Peyer's patch (tissue), 4 donors: ENCODE measurements around the gene KIF25. TPM values are rescaled to one million over a fixed set of nuclear protein-coding genes. Genes with fewer than 3 reads are reported as not detected.

Source experiments
- DNase-seq, 3 donors: peaks; one replicate each; pipeline ENCODE4 v3.0.0-alpha.2; 2017 to 2019
- H3K27ac ChIP-seq, 4 donors: fragments of 200-600 bp; sonication (generic); one replicate each; pipeline ENCODE4 v1.5.1; 2016 to 2019
- H3K27me3 ChIP-seq, 2 donors: fragments of 200-600 bp; sonication (generic); one replicate each; pipeline ENCODE4 v1.5.1; 2019
- H3K36me3 ChIP-seq, 3 donors: fragments of 200-600 bp; sonication (generic); one replicate each; pipeline ENCODE4 v1.5.1; 2016 to 2019
- H3K4me1 ChIP-seq, 4 donors: fragments of 200-600 bp; sonication (generic); one replicate each; pipeline ENCODE4 v1.5.1; 2016 to 2019
- H3K4me3 ChIP-seq, 4 donors: fragments of 200-600 bp; sonication (generic); 1 replicate in 3 of 4; 2 replicates in 1 of 4; pipeline ENCODE4 v1.5.1; 2016 to 2019; ENCODE audit warnings: mild to moderate bottlenecking in 1 of 4
- H3K9me3 ChIP-seq, 4 donors: fragments of 200-600 bp; sonication (generic); one replicate each; pipeline ENCODE4 v1.5.1; 2016 to 2019; ENCODE audit warnings: mild to moderate bottlenecking in 1 of 4
- CTCF ChIP-seq, 6 experiments: fragments of 450-650 bp in 4 of 6; fragments of 200-600 bp in 2 of 6; sonication (generic) in 1 of 6; IDR thresholded peaks; one replicate each; pipeline ENCODE4 v1.5.1; 2017 to 2019; ENCODE audit warnings: antibody characterized with exemption in 6 of 6, mild to moderate bottlenecking in 3 of 6, moderate library complexity in 1 of 6
- POLR2A ChIP-seq, 2 donors: fragments of 450-650 bp; IDR thresholded peaks; one replicate each; pipeline ENCODE4 v1.5.1; 2017; ENCODE audit warnings: antibody characterized with exemption in 2 of 2, mild to moderate bottlenecking in 2 of 2, moderate library complexity in 2 of 2
- total RNA-seq, 4 donors: library from RNA; depleted of rRNA; stranded (reverse); fragments of >200 nt; gene quantifications; one replicate each; pipeline ENCODE4 v1.1.0, GENCODE V29; 2016

KIF25 gene
- total RNA-seq, 4 donors from 2014 or later: not detected

DNA sequence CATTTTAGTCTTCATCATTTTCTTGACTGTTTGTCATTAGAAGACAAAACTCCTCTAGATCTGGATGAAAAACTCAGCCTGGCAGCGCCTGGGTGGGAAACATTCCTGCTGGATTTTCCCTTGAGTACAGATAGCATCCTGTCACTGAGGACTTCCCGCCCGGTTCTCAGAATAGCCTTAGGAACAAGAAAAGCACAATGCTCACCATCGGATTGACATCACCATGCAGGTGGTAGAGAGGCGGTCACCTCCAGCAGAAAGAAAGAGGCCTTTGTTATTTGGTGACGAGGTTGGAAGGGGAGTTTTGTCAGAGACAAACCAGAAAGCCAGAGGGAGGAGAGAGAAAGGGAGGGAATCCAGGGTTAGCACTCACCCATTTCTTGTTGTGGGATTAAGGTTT lies 39.8 kb downstream of the KIF25 start:
- peaks cover 0 to 23% (median 5%) of the 10 kb centered on the region in 4 donors for H3K9me3 ChIP-seq
- H3K4me1 ChIP-seq: no peaks in the 10 kb centered on the region
- no peak for DNase-seq
- no peak overlapping the region for H3K27ac ChIP-seq
- no peaks in the 10 kb centered on the region for H3K36me3 ChIP-seq
- TF ChIP-seq CTCF (IDR thresholded peaks at IDR 0.05): no peak
- TF ChIP-seq POLR2A (IDR thresholded peaks at IDR 0.05): no peak
- no peak overlapping the region for H3K4me3 ChIP-seq
- H3K27me3 ChIP-seq: no peaks in the 10 kb centered on the region

- Histone ChIP-seq H3K27ac (no peak overlapping the region), H3K36me3 (no peaks in the 10 kb centered on the region), H3K4me1 (no peaks in the 10 kb centered on the region), H3K4me3 (no peak overlapping the region), H3K27me3 (no peaks in the 10 kb centered on the region), H3K9me3 (peaks cover 0 to 23% (median 5%) of the 10 kb centered on the region in 4 donors)
- TF ChIP-seq POLR2A (IDR thresholded peaks at IDR 0.05): no peak
- no peak for TF ChIP-seq CTCF (IDR thresholded peaks at IDR 0.05)
- no peak for DNase-seq
Measured at GRCh38 chr6:168037856-168038255, 40.4 kb downstream of the KIF25 start.

DNA sequence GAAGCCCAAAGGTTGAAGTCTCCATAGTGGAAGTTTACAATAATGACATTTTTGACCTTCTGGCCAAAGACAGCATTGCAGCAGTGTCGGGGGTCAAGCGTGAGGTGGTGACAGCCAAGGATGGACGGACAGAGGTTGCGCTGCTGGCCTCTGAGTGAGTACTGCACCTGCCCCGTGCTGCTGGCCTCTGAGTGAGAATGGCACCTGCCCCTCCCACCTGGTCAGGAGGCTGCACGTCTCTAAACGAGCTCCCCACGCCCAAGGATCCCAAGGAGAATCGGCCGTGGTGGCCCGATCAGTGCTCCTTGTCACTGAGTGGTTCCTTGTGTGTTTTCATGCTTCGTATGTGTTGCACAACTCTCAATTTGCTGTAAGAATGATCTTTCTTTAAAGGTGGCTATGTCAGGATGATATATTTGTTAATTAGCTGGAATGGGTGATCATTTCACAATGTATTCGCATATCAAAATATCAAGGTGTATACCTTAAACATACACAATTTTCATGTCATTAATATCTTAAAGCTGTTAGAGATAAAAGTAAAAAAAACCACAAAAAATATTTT lies 41.2 kb downstream of the KIF25 start:
- H3K27me3 ChIP-seq: no peaks in the 10 kb centered on the region
- no peak overlapping the region for H3K27ac ChIP-seq
- DNase-seq: no peak
- no peak overlapping the region for H3K4me3 ChIP-seq
- H3K9me3 ChIP-seq: peaks cover 0 to 23% (median 5%) of the 10 kb centered on the region in 4 donors
- H3K4me1 ChIP-seq: no peaks in the 10 kb centered on the region
- no peaks in the 10 kb centered on the region for H3K36me3 ChIP-seq
- TF ChIP-seq CTCF (IDR thresholded peaks at IDR 0.05): no peak
- no peak for TF ChIP-seq POLR2A (IDR thresholded peaks at IDR 0.05)

GRCh38 chr6:168039301-168039700 lies 41.8 kb downstream of the KIF25 start:
- no peak for DNase-seq

GRCh38 chr6:168039849-168040248 lies 42.4 kb downstream of the KIF25 start:
- H3K36me3 ChIP-seq: no peaks in the 10 kb centered on the region
- no peak overlapping the region for H3K27ac ChIP-seq
- no peak overlapping the region for H3K4me3 ChIP-seq
- peaks cover 0 to 23% (median 5%) of the 10 kb centered on the region in 4 donors for H3K9me3 ChIP-seq
- H3K4me1 ChIP-seq: no peaks in the 10 kb centered on the region
- TF ChIP-seq CTCF (IDR thresholded peaks at IDR 0.05): no peak
- TF ChIP-seq POLR2A (IDR thresholded peaks at IDR 0.05): no peak
- no peak for DNase-seq
- no peaks in the 10 kb centered on the region for H3K27me3 ChIP-seq

More at GRCh38 chr6:168039301-168039700, 41.8 kb downstream of the KIF25 start:
- Histone ChIP-seq H3K36me3 (no peaks in the 10 kb centered on the region), H3K4me1 (no peaks in the 10 kb centered on the region), H3K27ac (no peak overlapping the region), H3K4me3 (no peak overlapping the region), H3K27me3 (no peaks in the 10 kb centered on the region), H3K9me3 (peaks cover 0 to 23% (median 5%) of the 10 kb centered on the region in 4 donors)
- TF ChIP-seq CTCF (IDR thresholded peaks at IDR 0.05) (no peak), POLR2A (IDR thresholded peaks at IDR 0.05) (no peak)
